IPS DF 6.9 (cell line): ENCODE measurements around the gene PTPN20.

ENCODE experiments used
- DNase-seq: peaks from one replicate; pipeline ENCODE4 v3.0.0-alpha.2; 2013; ENCODE audit warnings: low read depth, low spot score
- H3K27ac ChIP-seq: one replicate; pipeline ENCODE4 v1.5.1; 2013; ENCODE audit warnings: low read length, control low read depth
- H3K27me3 ChIP-seq: 2 replicates; pipeline ENCODE4 v1.6.1; 2013; ENCODE audit warnings: mild to moderate bottlenecking, low read length; ENCODE audit not compliant: control insufficient read depth, insufficient read depth
- H3K36me3 ChIP-seq: 2 replicates; pipeline ENCODE4 v1.6.1; 2013; ENCODE audit warnings: low read length; ENCODE audit not compliant: control insufficient read depth, insufficient read depth
- H3K4me1 ChIP-seq: 2 replicates; pipeline ENCODE4 v1.6.1; 2013; ENCODE audit warnings: low read length; ENCODE audit not compliant: control insufficient read depth, insufficient read depth
- H3K4me3 ChIP-seq: 2 replicates; pipeline ENCODE4 v1.5.1; 2013; ENCODE audit warnings: mild to moderate bottlenecking, low read length
- H3K9me3 ChIP-seq: 2 replicates; pipeline ENCODE4 v1.6.1; 2013; ENCODE audit warnings: low read length, inconsistent platforms; ENCODE audit not compliant: control insufficient read depth, insufficient read depth
- WGBS: extraction: QIAGEN DNeasy Blood & Tissue Kit; methylation state at CpG from one replicate; pipeline ENCODE4 v1.1.7; 2013; ENCODE audit warnings: mixed read lengths, missing lambda C conversion rate; ENCODE audit not compliant: insufficient read length, insufficient coverage; 5-methylcytosine and 5-hydroxymethylcytosine counted together

Gene PTPN20

GRCh38 chr10:47028466-47028865 lies 117.2 kb downstream of the PTPN20 start:
- no CpG with 5 or more reads among the region's 8 CpGs for WGBS
- H3K36me3 ChIP-seq, result no peaks in the 10 kb centered on the region
- H3K4me3 ChIP-seq, result no peak overlapping the region
- no peak overlapping the region for H3K27ac ChIP-seq
- H3K9me3 ChIP-seq, result no peaks in the 10 kb centered on the region
- H3K27me3 ChIP-seq, result no peaks in the 10 kb centered on the region
- no peaks in the 10 kb centered on the region for H3K4me1 ChIP-seq
- no peak for DNase-seq

- no peak overlapping the region for H3K4me3 ChIP-seq
- H3K27me3 ChIP-seq, result no peaks in the 10 kb centered on the region
- no peaks in the 10 kb centered on the region for H3K36me3 ChIP-seq
- no peak for DNase-seq
- H3K4me1 ChIP-seq, result no peaks in the 10 kb centered on the region
- no peaks in the 10 kb centered on the region for H3K9me3 ChIP-seq
- WGBS, result no CpG with 5 or more reads among the region's 13 CpGs
- no peak overlapping the region for H3K27ac ChIP-seq
Observed at GRCh38 chr10:47029181-47030009, 118.2 kb downstream of the PTPN20 start.

DNA sequence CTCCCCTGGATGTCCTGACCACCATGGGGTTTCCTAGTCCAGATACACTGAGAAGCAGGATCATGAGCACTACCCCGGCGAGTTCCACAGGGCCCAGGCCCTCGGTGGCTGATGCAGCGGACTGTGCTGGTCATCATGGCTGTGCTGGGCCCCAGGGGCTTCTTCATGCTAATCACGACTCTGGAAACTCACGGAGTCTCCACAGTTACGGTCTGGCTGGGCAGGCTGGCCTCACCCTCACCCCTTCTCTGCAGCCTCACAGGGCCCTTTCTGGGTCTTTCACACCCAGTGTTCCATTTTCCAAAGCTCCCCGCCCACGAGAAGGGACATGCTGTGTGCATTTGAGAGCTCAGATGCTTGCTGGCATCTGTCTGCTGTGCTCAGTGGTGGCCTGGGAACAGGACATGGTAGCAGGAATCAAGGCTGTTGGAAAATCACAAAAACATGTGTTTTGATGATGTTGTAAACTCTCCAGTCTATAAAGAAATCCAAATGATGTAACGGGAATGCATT lies 119.0 kb downstream of the PTPN20 start:
- H3K27ac ChIP-seq, result no peak overlapping the region
- no peaks in the 10 kb centered on the region for H3K9me3 ChIP-seq

DNA sequence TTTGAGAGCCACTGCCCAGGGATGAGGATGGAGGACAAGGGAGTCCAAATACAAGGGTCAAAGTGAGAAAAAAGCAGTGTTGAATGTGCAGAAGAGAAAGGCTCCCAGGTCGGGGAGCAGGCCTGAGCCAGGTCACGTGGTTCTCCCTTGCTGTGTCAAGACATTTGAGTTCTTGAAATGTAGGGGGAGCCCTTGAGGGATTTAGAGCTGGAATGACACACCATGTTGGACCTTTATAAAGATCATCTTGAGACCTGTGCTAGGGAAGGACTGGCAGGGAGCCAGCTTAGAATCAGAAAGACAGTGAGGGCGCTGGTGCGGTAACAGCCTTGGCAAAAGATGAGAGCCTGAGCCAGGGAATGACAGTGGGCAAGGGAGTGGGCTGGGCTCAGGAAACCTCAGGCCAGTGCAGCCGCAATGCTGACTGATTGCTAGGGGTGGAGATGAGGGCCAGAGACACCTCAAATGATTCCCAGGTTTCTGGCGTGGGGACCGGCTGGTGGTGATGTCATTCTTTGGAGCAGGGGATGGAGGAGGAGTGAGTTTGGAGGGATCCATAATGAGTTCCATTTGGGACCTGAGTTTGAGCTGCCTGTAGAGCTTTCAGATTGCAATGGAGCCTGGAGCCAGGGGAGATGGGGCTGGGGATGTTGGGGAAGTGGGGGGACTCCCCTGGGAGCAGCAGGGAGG lies 120.1 kb downstream of the PTPN20 start:
- Histone ChIP-seq H3K27ac (no peak overlapping the region), H3K36me3 (no peaks in the 10 kb centered on the region), H3K4me1 (no peaks in the 10 kb centered on the region), H3K9me3 (no peaks in the 10 kb centered on the region), H3K4me3 (no peak overlapping the region), H3K27me3 (no peaks in the 10 kb centered on the region)
- DNase-seq, result no peak
- WGBS, result no CpG with 5 or more reads among the region's 7 CpGs

More for the DNA sequence above, 119.0 kb downstream of the PTPN20 start:
- no peaks in the 10 kb centered on the region for H3K4me1 ChIP-seq
- no peak for DNase-seq
- H3K4me3 ChIP-seq, result no peak overlapping the region
- WGBS, result no CpG with 5 or more reads among the region's 10 CpGs
- H3K36me3 ChIP-seq, result no peaks in the 10 kb centered on the region
- H3K27me3 ChIP-seq, result no peaks in the 10 kb centered on the region

DNA sequence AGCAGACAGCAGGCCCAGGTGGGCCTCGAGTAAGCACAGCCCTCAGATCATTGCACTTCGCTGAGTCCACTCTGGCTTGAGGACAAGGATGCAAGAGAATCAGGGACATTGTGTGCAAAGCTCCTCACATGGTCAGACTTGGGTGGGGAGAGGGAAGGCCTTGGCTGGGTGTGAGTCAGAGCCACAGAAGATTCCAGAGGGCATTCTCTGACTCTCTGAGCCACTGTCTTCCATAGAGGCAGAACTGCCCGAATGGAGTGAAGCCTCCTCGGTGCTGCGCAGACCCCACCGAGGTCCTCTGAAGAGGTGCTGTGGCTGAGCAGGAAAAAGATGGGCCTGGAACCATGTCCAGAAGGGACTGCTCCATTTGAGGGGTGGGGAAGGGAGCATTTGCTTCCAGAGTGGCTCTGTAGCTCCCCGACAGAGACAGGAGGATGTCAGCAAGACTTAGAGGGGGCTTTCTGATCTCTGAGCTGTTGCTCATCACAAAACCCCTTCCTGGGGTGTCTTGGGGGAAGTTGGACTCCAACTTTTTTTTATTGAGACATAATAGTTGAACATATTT lies 120.8 kb downstream of the PTPN20 start:
- DNase-seq, result no peak
- Histone ChIP-seq H3K27ac (no peak overlapping the region), H3K36me3 (no peaks in the 10 kb centered on the region), H3K4me3 (no peak overlapping the region), H3K27me3 (no peaks in the 10 kb centered on the region), H3K9me3 (no peaks in the 10 kb centered on the region), H3K4me1 (no peaks in the 10 kb centered on the region)
- no CpG with 5 or more reads among the region's 7 CpGs for WGBS

- Histone ChIP-seq H3K9me3 (no peaks in the 10 kb centered on the region), H3K36me3 (no peaks in the 10 kb centered on the region), H3K4me1 (no peaks in the 10 kb centered on the region), H3K27me3 (no peaks in the 10 kb centered on the region), H3K4me3 (no peak overlapping the region), H3K27ac (no peak overlapping the region)
- WGBS, result no CpG with 5 or more reads among the region's 5 CpGs
- no peak for DNase-seq
Observed at GRCh38 chr10:47033081-47033480, 121.9 kb downstream of the PTPN20 start.

- no peak overlapping the region for H3K27ac ChIP-seq
- DNase-seq, result no peak
- no peaks in the 10 kb centered on the region for H3K27me3 ChIP-seq
- H3K4me3 ChIP-seq, result no peak overlapping the region
- no CpG with 5 or more reads among the region's 13 CpGs for WGBS
- no peaks in the 10 kb centered on the region for H3K9me3 ChIP-seq
- no peaks in the 10 kb centered on the region for H3K36me3 ChIP-seq
- no peaks in the 10 kb centered on the region for H3K4me1 ChIP-seq
Observed at GRCh38 chr10:47033541-47034270, 122.5 kb downstream of the PTPN20 start.

- Histone ChIP-seq H3K4me1 (no peaks in the 10 kb centered on the region), H3K36me3 (no peaks in the 10 kb centered on the region), H3K27ac (no peak overlapping the region), H3K4me3 (no peak overlapping the region), H3K9me3 (no peaks in the 10 kb centered on the region), H3K27me3 (no peaks in the 10 kb centered on the region)
- WGBS, result no CpG with 5 or more reads among the region's 9 CpGs
- DNase-seq, result no peak
Observed at GRCh38 chr10:47034441-47035051, 123.3 kb downstream of the PTPN20 start.

DNA sequence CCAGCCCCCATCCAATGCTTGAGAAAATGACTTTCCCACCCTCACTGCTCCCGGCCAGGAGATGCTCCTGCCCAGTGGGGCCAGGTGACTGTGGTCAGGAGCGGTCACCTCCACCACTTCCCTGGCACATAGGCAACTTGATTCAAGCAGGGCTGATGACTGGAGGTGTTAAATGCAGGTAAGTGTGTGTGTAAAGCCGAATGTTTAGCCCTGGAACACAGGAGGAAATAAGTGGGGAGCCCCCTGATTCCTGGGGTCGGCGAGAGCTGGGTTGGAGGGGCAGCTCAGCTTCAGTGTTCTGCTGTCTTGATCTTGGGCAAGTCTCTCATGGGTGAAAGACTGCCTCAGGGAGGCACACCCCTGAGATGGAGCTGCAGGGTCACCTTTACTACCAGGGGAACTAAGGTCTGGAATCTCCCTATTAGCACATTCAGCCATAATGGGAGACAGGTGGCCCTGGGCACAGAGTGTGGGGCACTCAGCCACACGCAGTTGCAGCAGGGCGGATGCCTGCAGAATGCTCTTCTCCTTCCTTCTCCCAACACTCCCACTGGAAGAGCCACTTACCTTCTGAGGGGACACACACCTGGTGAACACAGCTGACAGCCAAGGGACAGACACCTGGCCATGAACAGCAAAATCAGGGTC lies 124.1 kb downstream of the PTPN20 start:
- no peak for DNase-seq
- Histone ChIP-seq H3K36me3 (no peaks in the 10 kb centered on the region), H3K4me3 (no peak overlapping the region), H3K4me1 (no peaks in the 10 kb centered on the region), H3K9me3 (no peaks in the 10 kb centered on the region), H3K27me3 (no peaks in the 10 kb centered on the region), H3K27ac (no peak overlapping the region)
- WGBS, result no CpG with 5 or more reads among the region's 7 CpGs
